ENCODE results near the gene SPEF2. TPM values are rescaled to one million over a fixed set of nuclear protein-coding genes. Genes with fewer than 3 reads are reported as not detected.

SPEF2 gene
- total and polyA plus RNA-seq, 2 donors (not counting 1 experiment from before 2014, with no cell fraction given): 0.31 to 0.59 TPM

- H3K36me3 ChIP-seq (replicated peaks in 1 of 2; ENCODE audit: control extremely low read depth in 1 of 2, control insufficient read depth in 1 of 2, extremely low read depth in 1 of 2, insufficient read depth in 2 of 2, low read length in 1 of 2): no peaks in the 10 kb centered on the region
- POLR2A ChIA-PET: no interaction called here
- no peak overlapping the region for H3K4me2 ChIP-seq (replicated peaks; ENCODE audit: low read depth, low read length, poor library complexity, severe bottlenecking)
- DNase-seq (no peak), ATAC-seq (ENCODE audit: low read depth) (no peak)
- TF ChIP-seq CTCF (IDR thresholded peaks at IDR 0.05): no peak
- TF ChIP-seq EZH2 (IDR thresholded peaks at IDR 0.05; ENCODE audit: borderline replicate concordance, insufficient read depth, low read depth, low read length, poor library complexity, severe bottlenecking): no peak
- H3K27me3 ChIP-seq (replicated peaks in 1 of 4; ENCODE audit: control extremely low read depth in 1 of 4, control insufficient read depth in 3 of 4, insufficient read depth in 4 of 4, low read length in 3 of 4): no peaks in the 10 kb centered on the region
- H4K20me1 ChIP-seq (ENCODE audit: control insufficient read depth, insufficient read depth, low read length, poor library complexity, severe bottlenecking): no peaks in the 10 kb centered on the region
- no peak overlapping the region for H3K27ac Mint-ChIP-seq
- H3K4me1 Mint-ChIP-seq: no peaks in the 10 kb centered on the region
- no peak overlapping the region for H3K27ac ChIP-seq (ENCODE audit: low read length in 2 of 2)
- intact Hi-C loops (cut with micrococcal nuclease): no loop called here
- H3K9me3 ChIP-seq (ENCODE audit: control extremely low read depth in 1 of 3, control insufficient read depth in 2 of 3, insufficient read depth in 1 of 3, low read length in 2 of 3): no peaks in the 10 kb centered on the region
- no peak overlapping the region for H3K9ac ChIP-seq (ENCODE audit: low read length)
- no peak overlapping the region for H3K4me3 Mint-ChIP-seq
- H3K79me2 ChIP-seq (ENCODE audit: control insufficient read depth, insufficient read depth, low read length): no peaks in the 10 kb centered on the region
- no peaks in the 10 kb centered on the region for H3K4me1 ChIP-seq (ENCODE audit: control insufficient read depth in 2 of 2, insufficient read depth in 2 of 2, low read length in 2 of 2)
- H3K4me3 ChIP-seq (ENCODE audit: control extremely low read depth in 1 of 5, extremely low read depth in 1 of 5, insufficient read depth in 1 of 5, low read depth in 2 of 5, low read length in 4 of 5): no peak overlapping the region
- H3K27me3 Mint-ChIP-seq: no peaks in the 10 kb centered on the region
- H3K9me3 Mint-ChIP-seq (ENCODE audit: insufficient read depth): no peaks in the 10 kb centered on the region
- CTCF ChIA-PET: no interaction called here
- H2AFZ ChIP-seq (ENCODE audit: insufficient read depth, low read depth, low read length, poor library complexity, severe bottlenecking): no peak overlapping the region
- WGBS (ENCODE audit: insufficient coverage): 100% methylated on average over 1 of the region's 1 CpG
Measured at GRCh38 chr5:35626108-35626507, 8.4 kb downstream of the SPEF2 start.

GRCh38 chr5:35626553-35626952, 8.9 kb downstream of the SPEF2 start:
- Histone ChIP-seq H3K36me3 (replicated peaks in 1 of 2; ENCODE audit: control extremely low read depth in 1 of 2, control insufficient read depth in 1 of 2, extremely low read depth in 1 of 2, insufficient read depth in 2 of 2, low read length in 1 of 2) (no peaks in the 10 kb centered on the region), H3K9me3 (ENCODE audit: control extremely low read depth in 1 of 3, control insufficient read depth in 2 of 3, insufficient read depth in 1 of 3, low read length in 2 of 3) (no peaks in the 10 kb centered on the region), H4K20me1 (ENCODE audit: control insufficient read depth, insufficient read depth, low read length, poor library complexity, severe bottlenecking) (no peaks in the 10 kb centered on the region), H3K27ac (ENCODE audit: low read length in 2 of 2) (no peak overlapping the region), H3K27me3 (replicated peaks in 1 of 4; ENCODE audit: control extremely low read depth in 1 of 4, control insufficient read depth in 3 of 4, insufficient read depth in 4 of 4, low read length in 3 of 4) (no peaks in the 10 kb centered on the region), H3K4me2 (replicated peaks; ENCODE audit: low read depth, low read length, poor library complexity, severe bottlenecking) (no peak overlapping the region), H2AFZ (ENCODE audit: insufficient read depth, low read depth, low read length, poor library complexity, severe bottlenecking) (no peak overlapping the region), H3K79me2 (ENCODE audit: control insufficient read depth, insufficient read depth, low read length) (no peaks in the 10 kb centered on the region), H3K9ac (ENCODE audit: low read length) (no peak overlapping the region), H3K4me3 (ENCODE audit: control extremely low read depth in 1 of 5, extremely low read depth in 1 of 5, insufficient read depth in 1 of 5, low read depth in 2 of 5, low read length in 4 of 5) (no peak overlapping the region), H3K4me1 (ENCODE audit: control insufficient read depth in 2 of 2, insufficient read depth in 2 of 2, low read length in 2 of 2) (no peaks in the 10 kb centered on the region)
- ChIA-PET CTCF (no interaction called here), POLR2A (no interaction called here)
- WGBS (ENCODE audit: insufficient coverage): no CpG with 5 or more reads among the region's 1 CpG
- intact Hi-C loops (cut with micrococcal nuclease): no loop called here
- Mint-ChIP-seq H3K27me3 (no peaks in the 10 kb centered on the region), H3K27ac (no peak overlapping the region), H3K9me3 (ENCODE audit: insufficient read depth) (no peaks in the 10 kb centered on the region), H3K4me3 (no peak overlapping the region), H3K4me1 (no peaks in the 10 kb centered on the region)
- DNase-seq (no peak), ATAC-seq (ENCODE audit: low read depth) (no peak)
- TF ChIP-seq CTCF (IDR thresholded peaks at IDR 0.05) (no peak), EZH2 (IDR thresholded peaks at IDR 0.05; ENCODE audit: borderline replicate concordance, insufficient read depth, low read depth, low read length, poor library complexity, severe bottlenecking) (no peak)
